ENCODE results near the gene SLC9C2.

SLC9C2 gene

DNA sequence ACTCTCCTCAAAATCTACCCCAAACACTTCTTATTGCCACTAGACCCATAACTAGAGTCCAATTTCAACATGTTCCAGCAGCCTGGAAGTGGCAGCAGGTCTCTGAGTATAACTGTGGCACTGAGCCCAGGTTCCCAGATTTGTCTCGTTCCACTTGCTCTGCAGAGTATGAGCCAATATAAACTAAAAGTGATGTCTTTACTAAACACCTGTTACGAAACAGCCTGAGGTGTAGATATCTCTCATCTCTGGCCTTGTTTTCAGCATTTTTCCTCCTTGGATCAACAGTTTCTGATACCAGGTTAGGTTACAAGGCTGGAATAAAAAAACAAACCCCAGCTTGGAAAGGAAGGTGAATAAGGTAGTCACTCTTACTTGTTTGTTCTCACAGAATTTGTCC lies 150.9 kb downstream of the SLC9C2 start:
- no peak for DNase-seq (ENCODE audit: low read depth, low spot score)

Data from iPS DF 19.7 (cell line).